ENCODE measurements around the gene RHBDL3. TPM values are rescaled to one million over a fixed set of nuclear protein-coding genes. Genes with fewer than 3 reads are reported as not detected.

RHBDL3 gene
- total RNA-seq, 6 experiments from 2014 or later, result 0.04 to 0.09 TPM; not detected in 4

DNA sequence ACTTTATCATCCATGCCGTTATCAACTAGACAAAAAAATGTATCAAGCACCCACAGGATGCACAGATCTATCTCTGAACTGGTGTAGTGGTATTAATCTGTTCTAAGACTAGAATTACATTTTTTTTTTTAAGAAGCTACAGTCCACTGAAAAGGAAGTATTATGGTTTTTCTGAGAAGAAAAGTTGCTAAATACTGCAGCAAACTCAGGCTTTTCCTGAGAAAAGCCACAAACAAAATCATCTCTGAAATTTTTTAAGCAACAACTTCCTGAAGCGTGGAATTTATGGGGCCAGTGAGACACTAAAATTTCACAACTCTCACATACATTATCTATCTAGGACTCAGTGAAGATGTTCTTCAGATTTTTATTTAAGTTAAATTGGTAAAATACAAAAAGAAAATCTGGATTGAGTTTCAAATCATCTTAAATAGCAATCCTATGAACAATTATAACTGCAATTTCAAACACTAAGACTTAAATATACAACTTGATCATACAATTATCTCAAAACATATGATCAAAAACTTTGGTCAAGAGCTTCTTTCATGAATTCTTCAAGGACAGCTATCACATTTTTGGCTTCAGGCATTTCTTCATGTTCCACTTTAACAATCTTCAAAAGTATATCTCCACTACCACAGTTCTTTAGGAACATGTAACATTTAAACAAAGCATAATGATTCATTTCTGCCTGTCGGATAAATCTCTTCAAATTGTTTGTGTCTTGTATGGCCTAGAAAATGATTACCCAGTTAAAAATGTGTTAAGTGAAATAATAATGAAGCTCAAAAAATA, 65.8 kb downstream of the RHBDL3 start:
- no peak for DNase-seq
- H3K27ac ChIP-seq, result no peak overlapping the region
- WGBS (ENCODE audit: insufficient coverage, low coverage, low lambda C conversion rate, missing lambda C conversion rate), result 56% methylated on average over 3 of the region's 3 CpGs
- no peak for ATAC-seq
- intact Hi-C loops (cut with DNase I), result no loop called here
- H3K36me3 ChIP-seq, result peaks cover 0 to 17% (median 0%) of the 10 kb centered on the region in 4 donors
- H3K4me1 ChIP-seq, result no peaks in the 10 kb centered on the region
- H3K9me3 ChIP-seq, result no peaks in the 10 kb centered on the region
- TF ChIP-seq CTCF (IDR thresholded peaks at IDR 0.05) (no peak), POLR2A (IDR thresholded peaks at IDR 0.05) (no peak)
- no peak overlapping the region for H3K4me3 ChIP-seq
- no peaks in the 10 kb centered on the region for H3K27me3 ChIP-seq

GRCh38 chr17:32333187-32333586, 67.6 kb downstream of the RHBDL3 start:
- ATAC-seq (no peak), DNase-seq (no peak)
- Histone ChIP-seq H3K4me1 (no peaks in the 10 kb centered on the region), H3K36me3 (peaks cover 0 to 24% (median 0%) of the 10 kb centered on the region in 4 donors), H3K27me3 (no peaks in the 10 kb centered on the region), H3K9me3 (no peaks in the 10 kb centered on the region), H3K27ac (no peak overlapping the region), H3K4me3 (no peak overlapping the region)
- intact Hi-C loops (cut with DNase I), result no loop called here
- TF ChIP-seq POLR2A (IDR thresholded peaks at IDR 0.05) (no peak), CTCF (IDR thresholded peaks at IDR 0.05) (no peak)
- WGBS (ENCODE audit: insufficient coverage, low coverage, low lambda C conversion rate, missing lambda C conversion rate), result 98% methylated on average over 2 of the region's 2 CpGs

- H3K4me1 ChIP-seq, result no peaks in the 10 kb centered on the region
- H3K27ac ChIP-seq, result no peak overlapping the region
- TF ChIP-seq POLR2A (IDR thresholded peaks at IDR 0.05), result no peak
- TF ChIP-seq CTCF (IDR thresholded peaks at IDR 0.05), result no peak
- DNase-seq (no peak), ATAC-seq (no peak)
- peaks cover 0 to 24% (median 0%) of the 10 kb centered on the region in 4 donors for H3K36me3 ChIP-seq
- intact Hi-C loops (cut with DNase I), result no loop called here
- H3K4me3 ChIP-seq, result no peak overlapping the region
- H3K27me3 ChIP-seq, result no peaks in the 10 kb centered on the region
- no peaks in the 10 kb centered on the region for H3K9me3 ChIP-seq
These were observed 69.4 kb downstream of the RHBDL3 start for GRCh38 chr17:32335046-32335445.

- no peak for TF ChIP-seq POLR2A (IDR thresholded peaks at IDR 0.05)
- no peak for TF ChIP-seq CTCF (IDR thresholded peaks at IDR 0.05)
- WGBS (ENCODE audit: insufficient coverage, low coverage, low lambda C conversion rate, missing lambda C conversion rate), result 91% methylated on average over 4 of the region's 4 CpGs
- intact Hi-C loops (cut with DNase I), result no loop called here
- no peaks in the 10 kb centered on the region for H3K27me3 ChIP-seq
- no peak overlapping the region for H3K4me3 ChIP-seq
- H3K27ac ChIP-seq, result no peak overlapping the region
- H3K4me1 ChIP-seq, result no peaks in the 10 kb centered on the region
- peaks cover 0 to 24% (median 0%) of the 10 kb centered on the region in 4 donors for H3K36me3 ChIP-seq
- H3K9me3 ChIP-seq, result no peaks in the 10 kb centered on the region
- ATAC-seq (no peak), DNase-seq (no peak)
These were observed 70.1 kb downstream of the RHBDL3 start for GRCh38 chr17:32335687-32336086.

All from right lobe of liver (tissue), 6 donors.